ENCODE measurements around the gene CSNK2A1.
"Not testable (repeated sequence)": the region's sequence is repeated elsewhere in the genome, so short reads cannot be mapped to it uniquely, and the experiment has no call there.

DNA sequence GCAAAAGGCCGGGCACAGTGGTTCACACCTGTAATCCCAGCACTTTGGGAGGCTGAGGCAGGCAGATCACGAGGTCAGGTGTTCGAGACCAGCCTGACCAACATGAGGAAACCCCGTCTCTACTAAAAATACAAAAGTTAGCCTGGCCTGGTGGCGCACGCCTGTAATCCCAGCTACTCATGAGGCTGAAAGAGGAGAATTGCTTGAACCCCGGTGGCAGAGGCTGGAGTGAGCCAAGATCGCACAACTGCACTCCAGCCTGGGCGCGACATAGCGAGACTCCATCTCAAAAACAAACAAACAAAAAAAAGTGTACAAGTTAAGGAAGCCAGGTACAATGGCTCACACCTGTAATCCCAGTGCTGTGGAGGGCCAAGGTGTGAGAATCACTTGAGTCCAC is 91.6 kb downstream of the CSNK2A1 start:
- TF ChIP-seq, protein P1, sequence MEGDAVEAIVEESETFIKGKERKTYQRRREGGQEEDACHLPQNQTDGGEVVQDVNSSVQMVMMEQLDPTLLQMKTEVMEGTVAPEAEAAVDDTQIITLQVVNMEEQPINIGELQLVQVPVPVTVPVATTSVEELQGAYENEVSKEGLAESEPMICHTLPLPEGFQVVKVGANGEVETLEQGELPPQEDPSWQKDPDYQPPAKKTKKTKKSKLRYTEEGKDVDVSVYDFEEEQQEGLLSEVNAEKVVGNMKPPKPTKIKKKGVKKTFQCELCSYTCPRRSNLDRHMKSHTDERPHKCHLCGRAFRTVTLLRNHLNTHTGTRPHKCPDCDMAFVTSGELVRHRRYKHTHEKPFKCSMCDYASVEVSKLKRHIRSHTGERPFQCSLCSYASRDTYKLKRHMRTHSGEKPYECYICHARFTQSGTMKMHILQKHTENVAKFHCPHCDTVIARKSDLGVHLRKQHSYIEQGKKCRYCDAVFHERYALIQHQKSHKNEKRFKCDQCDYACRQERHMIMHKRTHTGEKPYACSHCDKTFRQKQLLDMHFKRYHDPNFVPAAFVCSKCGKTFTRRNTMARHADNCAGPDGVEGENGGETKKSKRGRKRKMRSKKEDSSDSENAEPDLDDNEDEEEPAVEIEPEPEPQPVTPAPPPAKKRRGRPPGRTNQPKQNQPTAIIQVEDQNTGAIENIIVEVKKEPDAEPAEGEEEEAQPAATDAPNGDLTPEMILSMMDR (IDR thresholded peaks at IDR 0.05): not testable (repeated sequence)
- TF ChIP-seq POLR2A (IDR thresholded peaks at IDR 0.05): not testable (repeated sequence)

Data from adrenal gland (tissue), 5 donors.